Endothelial cell (in vitro differentiated cells): Measurements from ENCODE around the gene C4orf33. TPM values are rescaled to one million over a fixed set of nuclear protein-coding genes. Genes with fewer than 3 reads are reported as not detected.
A peak's percentile ranks its signal among the peaks of the same experiment; 100 is the strongest.

ENCODE experiments used
- DNase-seq: peaks from one replicate; pipeline ENCODE4 v3.0.0; 2021; ENCODE audit warnings: low spot score
- H3K27ac Mint-ChIP-seq: one replicate; pipeline ENCODE4 v1.8.0; 2021; ENCODE audit warnings: mixed read lengths, inconsistent platforms; ENCODE audit not compliant: unreplicated experiment
- H3K27me3 Mint-ChIP-seq: one replicate; pipeline ENCODE4 v1.8.0; 2021; ENCODE audit warnings: mild to moderate bottlenecking, moderate library complexity, mixed read lengths, inconsistent platforms; ENCODE audit not compliant: unreplicated experiment
- H3K36me3 Mint-ChIP-seq: one replicate; pipeline ENCODE4 v1.8.0; 2021; ENCODE audit warnings: mild to moderate bottlenecking, low read depth, mixed read lengths, inconsistent platforms; ENCODE audit not compliant: unreplicated experiment
- H3K4me1 Mint-ChIP-seq: one replicate; pipeline ENCODE4 v1.8.0; 2021; ENCODE audit warnings: mild to moderate bottlenecking, mixed read lengths, inconsistent platforms; ENCODE audit not compliant: unreplicated experiment
- H3K4me3 Mint-ChIP-seq: one replicate; pipeline ENCODE4 v1.8.0; 2021; ENCODE audit warnings: mild to moderate bottlenecking, mixed read lengths, inconsistent platforms; ENCODE audit not compliant: unreplicated experiment
- H3K9me3 Mint-ChIP-seq: one replicate; pipeline ENCODE4 v1.8.0; 2021; ENCODE audit warnings: mixed read lengths, inconsistent platforms; ENCODE audit not compliant: unreplicated experiment
- total RNA-seq: library from RNA; stranded (reverse); fragmentation: NEBNext Ultra II Directional; extraction: Animal tissue kit (Norgen Biotek cat#: 25700); gene quantifications from one replicate; pipeline ENCODE4 v1.2.1, GENCODE V29; 2021; ENCODE audit not compliant: unreplicated experiment
- TF ChIP-seq, protein P1 (sequence below): fragments of 200-600 bp; sonication (generic); IDR thresholded peaks from one replicate; pipeline ENCODE4 v1.5.0; 2021; ENCODE audit warnings: antibody characterized with exemption; ENCODE audit not compliant: unreplicated experiment

C4orf33 gene
- total RNA-seq, 1 donor from 2014 or later = 15.9 TPM

DNA sequence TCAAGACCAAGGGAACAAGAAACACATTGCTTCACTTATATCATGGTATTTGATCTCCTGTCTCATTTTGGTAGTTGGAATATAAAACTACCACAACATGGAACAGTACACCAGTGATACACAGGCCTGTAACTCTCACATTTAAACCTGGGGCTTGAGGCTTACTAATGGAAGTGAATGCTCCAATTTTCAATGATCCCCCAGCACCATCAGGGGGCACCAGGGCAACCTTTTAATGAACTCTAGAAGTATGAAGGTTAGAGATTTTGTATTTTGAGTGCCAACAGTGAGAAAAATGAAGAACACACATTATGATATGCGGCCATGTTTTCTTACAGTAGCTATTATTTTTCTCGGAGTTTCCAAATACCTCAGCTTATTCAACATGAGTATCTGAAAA is 50.7 kb downstream of the C4orf33 start:
- Mint-ChIP-seq H3K9me3 (no peaks in the 10 kb centered on the region), H3K27me3 (no peaks in the 10 kb centered on the region), H3K36me3 (no peaks in the 10 kb centered on the region), H3K4me1 (peaks cover 49% of the 10 kb centered on the region), H3K27ac (peak overlapping the region; percentile 58), H3K4me3 (no peak overlapping the region)
- no peak for DNase-seq
- TF ChIP-seq, protein P1, sequence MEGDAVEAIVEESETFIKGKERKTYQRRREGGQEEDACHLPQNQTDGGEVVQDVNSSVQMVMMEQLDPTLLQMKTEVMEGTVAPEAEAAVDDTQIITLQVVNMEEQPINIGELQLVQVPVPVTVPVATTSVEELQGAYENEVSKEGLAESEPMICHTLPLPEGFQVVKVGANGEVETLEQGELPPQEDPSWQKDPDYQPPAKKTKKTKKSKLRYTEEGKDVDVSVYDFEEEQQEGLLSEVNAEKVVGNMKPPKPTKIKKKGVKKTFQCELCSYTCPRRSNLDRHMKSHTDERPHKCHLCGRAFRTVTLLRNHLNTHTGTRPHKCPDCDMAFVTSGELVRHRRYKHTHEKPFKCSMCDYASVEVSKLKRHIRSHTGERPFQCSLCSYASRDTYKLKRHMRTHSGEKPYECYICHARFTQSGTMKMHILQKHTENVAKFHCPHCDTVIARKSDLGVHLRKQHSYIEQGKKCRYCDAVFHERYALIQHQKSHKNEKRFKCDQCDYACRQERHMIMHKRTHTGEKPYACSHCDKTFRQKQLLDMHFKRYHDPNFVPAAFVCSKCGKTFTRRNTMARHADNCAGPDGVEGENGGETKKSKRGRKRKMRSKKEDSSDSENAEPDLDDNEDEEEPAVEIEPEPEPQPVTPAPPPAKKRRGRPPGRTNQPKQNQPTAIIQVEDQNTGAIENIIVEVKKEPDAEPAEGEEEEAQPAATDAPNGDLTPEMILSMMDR = no peak

DNA sequence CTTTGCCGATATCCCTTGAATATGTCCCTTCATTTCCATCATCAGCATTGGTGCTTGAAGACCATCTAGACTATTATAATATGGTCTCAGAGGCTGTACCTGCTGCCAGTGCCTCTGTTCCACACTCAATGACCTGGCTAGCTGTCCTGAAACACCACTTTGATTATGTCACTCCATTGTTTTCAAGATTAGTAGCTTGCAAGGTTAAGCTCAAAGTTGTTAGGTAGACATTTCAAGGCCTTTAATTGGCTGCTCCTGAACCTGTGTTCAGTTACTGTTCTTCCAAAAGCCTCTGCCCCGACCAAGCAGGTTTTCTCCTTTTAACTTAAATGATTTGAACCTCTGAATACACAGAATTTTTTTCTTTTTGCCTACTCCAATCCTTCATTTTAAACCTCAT is 52.9 kb downstream of the C4orf33 start:
- Mint-ChIP-seq H3K4me3 (no peak overlapping the region), H3K27ac (no peak overlapping the region), H3K36me3 (no peaks in the 10 kb centered on the region), H3K4me1 (peaks cover 43% of the 10 kb centered on the region), H3K9me3 (no peaks in the 10 kb centered on the region), H3K27me3 (no peaks in the 10 kb centered on the region)
- no peak for DNase-seq
- TF ChIP-seq, protein P1 = no peak

DNA sequence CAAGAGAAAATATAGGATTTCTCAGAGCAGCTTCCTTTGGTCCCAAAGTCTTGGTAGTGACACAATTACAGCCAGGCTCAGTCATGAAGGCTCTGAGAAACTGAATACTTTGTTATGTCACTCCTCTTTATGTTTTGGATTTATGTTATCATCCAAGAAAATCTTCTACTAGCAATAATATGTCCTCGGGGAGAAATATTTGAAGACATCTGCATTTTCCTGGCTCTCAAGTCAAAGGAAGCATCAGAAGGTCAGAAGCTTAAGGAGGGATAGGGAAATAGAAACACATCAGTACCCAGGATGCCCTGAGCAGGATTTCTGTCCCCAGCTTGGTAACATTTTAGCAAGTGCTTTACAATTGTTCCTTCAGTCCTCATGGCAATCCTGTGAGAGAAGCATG is 54.0 kb downstream of the C4orf33 start:
- Mint-ChIP-seq H3K4me3 (no peak overlapping the region), H3K4me1 (peaks cover 40% of the 10 kb centered on the region), H3K36me3 (no peaks in the 10 kb centered on the region), H3K27me3 (no peaks in the 10 kb centered on the region), H3K27ac (no peak overlapping the region), H3K9me3 (no peaks in the 10 kb centered on the region)
- no peak for DNase-seq
- TF ChIP-seq, protein P1 = no peak

DNA sequence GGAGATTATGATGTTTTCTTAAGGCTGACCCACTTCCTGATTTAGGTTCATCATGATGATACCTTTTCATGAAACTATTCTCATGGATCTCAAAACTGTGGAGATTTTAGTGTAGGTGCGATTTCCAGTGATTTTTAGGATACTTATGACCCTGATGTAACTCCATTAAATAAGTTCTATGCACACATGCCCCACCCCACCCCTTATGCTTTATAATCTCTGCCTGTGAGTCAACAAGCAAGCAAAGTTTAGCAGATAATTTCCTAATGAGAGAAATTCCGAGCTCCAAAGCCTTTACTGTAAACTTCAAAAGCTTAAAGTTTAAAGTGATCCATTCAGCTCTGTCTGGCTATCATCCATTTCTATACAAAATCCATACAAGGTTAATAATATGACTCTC is 56.4 kb downstream of the C4orf33 start:
- TF ChIP-seq, protein P1 = no peak
- peaks cover 25% of the 10 kb centered on the region for H3K4me1 Mint-ChIP-seq
- H3K36me3 Mint-ChIP-seq = no peaks in the 10 kb centered on the region
- H3K27me3 Mint-ChIP-seq = no peaks in the 10 kb centered on the region
- no peak overlapping the region for H3K27ac Mint-ChIP-seq
- no peaks in the 10 kb centered on the region for H3K9me3 Mint-ChIP-seq
- H3K4me3 Mint-ChIP-seq = no peak overlapping the region
- no peak for DNase-seq

DNA sequence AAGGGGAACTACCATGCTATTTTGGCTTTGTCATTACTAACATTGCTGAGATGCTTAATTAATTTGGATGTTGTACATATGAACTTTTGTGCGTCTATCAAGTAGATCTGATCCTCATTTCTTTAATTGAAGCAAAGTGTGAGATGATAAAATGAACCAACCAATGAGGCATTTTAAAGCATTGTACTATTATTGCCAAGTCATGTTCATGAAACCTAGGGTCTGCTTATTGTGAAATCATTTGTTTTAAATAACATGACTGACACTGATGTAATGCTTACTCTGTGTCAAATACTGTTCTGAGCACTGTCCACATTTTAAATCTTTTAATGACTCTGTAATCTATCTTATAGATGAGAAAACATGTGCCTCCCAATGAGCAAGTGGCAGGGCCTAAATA is 57.7 kb downstream of the C4orf33 start:
- Mint-ChIP-seq H3K27ac (no peak overlapping the region), H3K36me3 (no peaks in the 10 kb centered on the region), H3K27me3 (no peaks in the 10 kb centered on the region), H3K4me1 (peaks cover 23% of the 10 kb centered on the region), H3K9me3 (no peaks in the 10 kb centered on the region), H3K4me3 (no peak overlapping the region)
- no peak for DNase-seq
- TF ChIP-seq, protein P1 = no peak
